ENCODE measurements around the gene NAV3.

Gene NAV3
- 0 reads per million in 2 experiments for total RNA-seq

DNA sequence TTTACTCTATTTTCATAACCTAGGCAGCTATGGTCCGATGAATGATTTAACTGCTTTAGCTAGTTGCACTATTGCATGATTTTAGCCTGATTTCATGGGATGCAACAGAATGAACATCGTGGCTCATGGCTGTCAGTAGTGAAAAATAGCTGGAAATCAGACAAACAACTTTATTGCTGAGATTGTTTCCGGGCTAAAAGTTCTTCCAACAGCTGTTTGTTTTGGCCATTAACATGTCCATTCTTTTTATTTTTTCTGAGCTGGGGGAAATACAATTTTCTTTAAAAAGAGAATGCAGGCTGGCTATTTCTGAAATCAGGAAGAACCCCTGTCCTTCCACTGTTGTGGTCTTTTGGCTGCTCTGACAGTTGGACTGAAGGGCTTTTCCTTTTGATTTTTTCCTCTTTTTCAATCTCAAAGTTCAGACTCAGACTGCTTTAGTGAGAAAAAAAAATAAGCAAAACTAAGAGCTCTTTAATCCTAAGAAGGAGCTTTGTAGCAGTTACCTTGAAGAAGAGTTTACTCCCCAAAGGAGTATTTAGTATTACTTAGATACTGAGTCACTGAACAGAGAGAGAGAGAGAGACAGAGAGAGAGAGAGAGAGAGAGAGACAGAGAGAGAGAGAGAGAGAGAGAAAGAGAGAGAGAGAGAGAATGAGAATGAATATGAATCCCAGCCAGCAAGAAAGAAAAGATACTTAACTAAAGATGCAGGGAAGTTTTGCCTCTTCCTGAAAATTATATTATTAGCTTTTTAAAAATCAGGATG, at the start of gene NAV3:
NAV3 (plus strand) TSS at position 312 of the 769 bp plus-strand sequence. CDS start 568 bp downstream, outside the sequence.
- DNase-seq (ENCODE audit: low read depth): no peak

GRCh38 chr12:77782034-77782433, 48.7 kb upstream of the NAV3 start:
- DNase-seq (ENCODE audit: low read depth): no peak

DNA sequence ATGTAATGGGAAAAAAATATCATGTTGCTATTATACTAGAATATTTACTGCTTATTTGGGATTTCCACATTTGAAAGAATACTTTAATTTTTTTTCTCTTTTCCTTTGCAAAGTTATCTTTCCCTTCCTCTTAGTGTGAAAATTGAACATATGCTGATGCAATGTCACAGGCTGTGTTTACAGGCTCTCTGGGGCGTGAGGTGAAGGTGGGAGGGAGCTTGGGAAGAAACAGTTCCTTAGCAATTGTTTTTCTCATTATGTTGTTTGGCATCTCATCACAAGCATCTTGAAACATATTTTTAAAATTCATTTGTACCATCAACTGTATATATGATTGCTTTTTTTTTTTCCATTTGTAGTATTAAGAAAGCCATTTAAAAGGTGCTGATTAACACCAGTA, 47.9 kb upstream of the NAV3 start:
- DNase-seq (ENCODE audit: low read depth): no peak

DNA sequence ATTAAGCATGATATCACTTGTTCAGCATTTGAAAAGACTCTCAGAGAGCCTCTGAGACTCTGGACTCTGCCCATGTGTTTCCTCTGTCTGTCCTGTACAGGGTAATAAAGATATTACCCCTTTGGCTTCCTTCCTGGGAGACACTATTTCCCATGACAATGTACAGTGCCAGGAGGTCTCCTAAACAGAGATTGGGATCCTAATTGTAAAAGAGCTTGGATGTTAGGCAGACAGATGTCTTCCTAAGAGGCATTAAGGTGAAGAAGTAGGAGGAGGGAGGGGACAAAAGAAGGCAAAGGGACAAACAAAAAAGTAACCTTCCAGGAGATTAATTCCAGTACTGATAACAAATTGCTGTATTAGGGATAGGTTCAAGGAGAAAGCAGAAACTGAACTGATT, 45.5 kb upstream of the NAV3 start:
- DNase-seq (ENCODE audit: low read depth): no peak

GRCh38 chr12:77786675-77787074, 44.0 kb upstream of the NAV3 start:
- DNase-seq (ENCODE audit: low read depth): no peak

DNA sequence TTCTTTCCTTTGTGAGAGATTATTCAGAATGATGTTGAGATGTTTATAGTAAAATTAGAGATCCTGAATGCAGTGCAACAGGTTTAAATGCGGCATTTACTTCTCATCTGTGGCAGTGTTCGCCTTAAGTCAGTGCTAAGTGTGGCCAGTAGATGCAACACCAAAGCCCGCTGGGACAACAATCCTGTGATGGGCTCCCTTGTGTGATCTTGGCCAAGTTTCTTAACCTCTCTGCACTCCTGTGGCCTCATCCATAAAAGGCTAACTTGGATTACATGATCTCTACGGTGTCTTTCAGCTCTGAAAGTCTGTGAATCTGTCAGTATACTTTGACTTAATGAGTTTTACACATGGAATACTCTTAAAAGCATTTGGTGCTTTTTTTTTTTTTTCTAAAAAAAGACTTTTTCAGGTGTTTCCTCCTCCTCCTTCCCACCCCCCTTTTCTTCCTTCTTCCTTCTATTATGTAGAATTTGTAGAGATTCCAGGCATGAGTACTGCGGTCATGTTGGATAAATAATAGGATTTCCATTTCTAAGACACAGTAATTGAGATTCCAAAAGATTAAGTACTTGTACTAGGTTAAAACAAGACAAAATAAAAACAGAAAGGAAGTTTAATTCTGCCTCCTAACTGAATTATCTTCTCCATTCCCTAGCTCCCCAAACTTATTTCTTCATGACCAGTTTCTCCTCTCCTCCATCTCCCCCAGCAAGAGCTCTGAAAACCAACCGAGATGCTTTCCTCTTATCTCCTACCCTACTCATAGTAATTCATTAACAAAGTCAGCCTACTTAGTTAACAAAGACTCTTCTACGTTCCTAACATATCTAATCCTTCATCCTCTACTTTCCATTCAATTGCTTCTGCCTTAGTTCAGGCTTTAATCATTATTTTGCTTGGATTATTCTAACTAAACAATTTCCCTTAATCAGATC, 42.2 kb upstream of the NAV3 start:
- no peak for DNase-seq (ENCODE audit: low read depth)

GRCh38 chr12:77795699-77796098, 35.0 kb upstream of the NAV3 start:
- no peak for DNase-seq (ENCODE audit: low read depth)

DNA sequence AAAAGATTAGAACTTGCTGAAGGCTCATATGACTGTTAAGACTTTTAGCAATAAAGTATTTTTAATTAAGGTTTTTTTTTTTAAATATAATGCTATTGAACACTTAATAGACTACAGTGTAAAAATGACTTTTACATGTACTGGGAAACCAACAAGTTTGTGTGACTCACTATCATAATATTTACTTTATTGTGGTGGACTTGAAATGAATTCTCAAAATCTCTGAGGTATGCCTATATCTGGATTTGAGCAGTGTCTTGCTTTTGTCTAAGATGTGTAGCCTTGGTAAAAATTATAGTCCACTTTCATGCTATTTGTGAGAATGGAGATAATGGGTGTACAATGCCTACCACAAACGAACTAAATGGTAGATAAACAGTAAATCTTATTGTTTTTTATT, 33.9 kb upstream of the NAV3 start:
- no peak for DNase-seq (ENCODE audit: low read depth)

DNA sequence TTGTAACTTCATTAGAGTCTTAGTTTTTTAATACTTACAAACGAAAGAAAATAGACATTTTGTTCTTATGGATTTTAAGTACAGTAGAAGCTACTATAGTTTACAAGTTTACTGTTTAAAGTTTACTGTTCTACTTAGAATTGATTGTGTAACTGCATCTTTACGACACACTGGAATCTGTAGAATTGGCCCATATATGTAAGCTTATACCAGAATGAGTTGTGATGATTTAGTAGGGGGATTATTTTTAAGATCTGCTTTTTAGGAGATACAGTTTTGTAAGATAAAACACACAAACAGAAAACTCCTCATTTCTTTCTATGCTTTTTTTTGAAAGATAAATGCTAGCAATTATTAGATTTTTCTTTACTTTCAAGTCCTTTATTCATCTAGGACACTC, 30.2 kb upstream of the NAV3 start:
- DNase-seq (ENCODE audit: low read depth): no peak

DNA sequence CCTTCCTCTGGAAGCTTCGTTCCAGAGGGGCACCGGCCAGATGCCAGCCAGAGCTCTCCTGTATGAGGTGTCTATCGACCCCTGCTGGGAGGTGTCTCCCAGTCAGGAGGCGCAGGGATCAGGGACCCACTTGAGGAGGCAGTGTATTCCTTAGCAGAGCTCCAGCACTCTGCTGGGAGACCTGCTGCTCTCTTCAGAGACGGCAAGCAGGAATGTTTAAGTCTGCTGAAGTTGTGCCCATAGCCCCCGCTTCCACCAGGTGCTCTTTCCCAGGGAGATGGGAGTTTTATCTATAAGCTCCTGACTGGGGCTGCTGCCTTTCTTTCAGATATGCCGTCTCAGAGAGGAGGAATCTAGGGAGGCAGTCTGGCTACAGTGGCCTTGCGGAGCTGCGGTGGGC, 22.2 kb upstream of the NAV3 start:
- DNase-seq (ENCODE audit: low read depth): no peak

DNA sequence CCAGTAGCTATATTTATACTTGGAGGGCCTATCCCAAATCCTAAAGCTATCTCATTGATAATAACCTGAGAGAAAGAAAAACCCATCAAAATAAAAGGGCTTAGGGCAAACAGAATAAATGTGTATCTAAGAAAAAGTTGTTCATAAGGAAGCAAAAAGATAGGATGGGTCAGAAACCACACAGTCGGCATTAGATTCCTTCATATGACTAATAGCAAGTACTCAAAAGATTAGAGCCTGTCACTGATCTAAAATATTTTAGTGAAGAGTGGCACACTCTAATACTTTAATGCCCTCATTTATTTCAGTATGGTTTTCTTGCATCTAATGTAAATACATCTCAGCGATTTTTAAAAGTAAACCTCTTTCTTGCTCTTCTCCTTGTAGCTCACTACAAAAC, 17.1 kb upstream of the NAV3 start:
- no peak for DNase-seq (ENCODE audit: low read depth)

DNA sequence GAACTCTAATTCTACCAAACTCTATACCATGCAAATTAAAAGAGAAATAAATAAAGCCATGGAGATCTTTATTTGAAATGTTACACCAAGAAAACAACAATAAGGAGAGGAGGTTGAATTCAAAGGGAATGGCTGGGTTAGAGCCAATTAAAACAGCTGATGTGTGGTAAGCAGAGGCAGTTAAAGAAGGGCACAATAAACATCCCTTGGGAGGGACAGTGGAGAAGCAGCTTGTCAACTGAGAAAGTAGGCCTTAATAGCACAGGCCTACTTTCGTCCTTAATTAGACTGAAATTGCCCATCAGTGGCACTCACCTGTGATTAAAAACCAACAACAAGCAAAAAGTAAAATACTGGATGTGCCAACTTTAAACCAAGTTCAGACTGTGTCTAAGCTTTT, 16.3 kb upstream of the NAV3 start:
- no peak for DNase-seq (ENCODE audit: low read depth)

DNA sequence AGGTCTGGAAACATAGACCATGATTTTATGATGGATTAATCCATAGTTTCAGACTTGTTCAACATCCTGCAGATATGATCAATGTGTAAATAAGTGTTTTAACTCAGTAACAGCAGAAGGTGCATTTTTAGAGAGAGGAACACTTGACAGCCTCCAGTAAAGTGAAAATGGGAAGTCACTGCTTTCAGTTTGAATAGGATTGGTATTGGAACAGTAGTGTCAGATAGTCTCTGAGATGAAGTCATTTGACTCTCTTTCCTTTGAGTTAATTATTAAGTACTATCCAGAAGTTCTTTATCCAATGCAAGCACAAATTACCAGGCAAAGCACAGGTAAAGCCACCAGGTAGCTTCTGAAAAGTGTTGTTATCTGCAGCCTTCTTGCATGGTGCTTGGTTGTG, 14.5 kb upstream of the NAV3 start:
- no peak for DNase-seq (ENCODE audit: low read depth)

DNA sequence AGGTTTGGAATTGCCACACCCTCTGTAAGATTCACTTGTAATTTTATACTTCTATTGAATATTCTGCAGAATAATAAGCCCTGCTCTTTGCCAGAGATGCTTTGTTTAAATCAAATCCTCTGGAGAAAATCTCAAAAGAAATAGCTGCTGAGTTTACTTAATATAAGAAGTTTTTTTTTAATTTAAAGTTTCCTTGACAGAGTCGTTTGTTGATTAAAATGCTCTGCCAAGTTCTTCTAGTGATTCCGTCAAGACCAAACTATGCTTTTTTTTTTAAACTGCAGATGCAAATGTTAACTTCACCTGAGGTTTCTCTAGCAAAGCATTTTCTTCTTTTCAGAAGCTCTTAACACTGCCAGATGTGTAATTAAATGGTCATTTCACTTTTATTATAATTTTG, 13.4 kb upstream of the NAV3 start:
- no peak for DNase-seq (ENCODE audit: low read depth)

DNA sequence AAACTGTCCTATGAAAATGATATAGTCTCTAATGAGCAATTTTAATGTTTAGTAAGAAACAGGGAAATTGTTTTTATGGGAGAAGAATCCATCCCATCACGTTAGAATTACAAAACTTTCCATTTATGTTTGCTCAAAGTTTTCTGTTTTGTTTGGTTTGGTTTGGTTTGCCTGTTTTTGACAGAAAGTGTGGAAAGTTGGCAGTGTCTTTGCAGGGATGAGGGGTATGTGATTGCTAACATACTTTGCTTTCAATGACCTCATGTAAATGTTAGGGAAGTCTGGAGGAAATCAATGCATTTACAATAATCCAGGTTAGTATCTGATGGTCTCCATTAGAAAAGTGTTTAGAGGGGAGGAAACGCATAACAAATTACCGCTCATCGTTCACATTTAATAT, 12.3 kb upstream of the NAV3 start:
- no peak for DNase-seq (ENCODE audit: low read depth)

DNA sequence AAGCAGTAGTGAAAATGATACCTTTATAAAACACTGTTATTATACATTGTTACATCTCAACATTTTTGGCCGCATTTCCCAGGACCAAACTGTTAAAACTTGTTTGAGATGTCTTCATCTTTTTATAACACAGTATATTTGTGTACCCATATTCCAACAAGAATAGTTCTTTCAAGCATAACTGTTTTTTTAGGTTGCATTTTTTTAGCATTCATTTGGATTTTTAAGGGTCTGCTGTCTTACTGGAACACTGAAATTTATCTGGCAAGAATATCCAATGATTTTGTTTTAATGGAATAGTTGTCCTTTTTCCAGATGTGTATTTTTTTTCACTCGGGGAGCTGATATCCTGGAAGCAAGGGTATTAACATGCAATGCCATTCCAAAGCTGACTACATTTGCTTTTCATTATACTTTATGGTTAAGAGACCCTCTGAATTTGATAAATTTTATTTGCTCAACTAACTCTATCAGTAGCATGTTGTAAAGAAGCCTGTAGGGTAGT, 8.9 kb upstream of the NAV3 start:
- DNase-seq (ENCODE audit: low read depth): no peak

GRCh38 chr12:77833329-77833728, 2.6 kb downstream of the NAV3 start:
- DNase-seq (ENCODE audit: low read depth): no peak

DNA sequence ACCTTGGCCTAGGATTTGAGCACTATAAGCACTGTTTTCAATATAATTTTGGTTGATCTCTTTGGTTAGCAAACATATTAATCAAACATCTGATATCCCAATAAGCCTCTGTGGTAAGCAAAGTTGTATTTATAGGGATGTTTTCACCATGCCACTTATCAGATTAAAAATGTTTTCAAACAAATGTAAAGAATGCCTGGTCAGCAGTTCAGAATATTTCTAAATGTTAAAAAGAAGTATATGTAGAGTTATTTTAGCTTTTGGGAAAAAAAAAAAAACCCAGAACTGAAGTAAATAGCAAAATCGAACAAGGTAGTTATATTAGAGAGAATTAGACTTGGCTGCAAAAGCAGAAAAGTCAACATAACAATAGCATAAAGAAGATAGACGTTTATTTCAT, 3.9 kb downstream of the NAV3 start:
- no peak for DNase-seq (ENCODE audit: low read depth)

DNA sequence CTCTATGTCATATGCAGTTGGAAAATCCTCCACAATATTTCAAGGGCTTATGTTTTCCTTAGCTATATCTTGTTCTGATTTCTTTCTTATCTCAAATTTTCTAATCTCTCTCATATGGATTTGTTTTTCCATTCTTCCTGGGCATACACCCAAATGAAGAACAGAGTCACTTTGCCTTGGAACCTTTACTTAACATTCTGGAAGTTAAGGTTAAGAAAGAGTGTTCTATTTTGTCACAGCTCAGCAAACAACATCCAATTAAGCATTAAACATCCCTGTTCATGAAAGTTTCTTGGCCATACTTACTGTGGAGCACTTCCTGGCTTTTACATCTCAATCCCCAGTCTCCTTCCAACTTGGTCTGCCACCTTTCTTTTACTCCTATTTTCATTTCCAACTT, 5.3 kb downstream of the NAV3 start:
- DNase-seq (ENCODE audit: low read depth): no peak

DNA sequence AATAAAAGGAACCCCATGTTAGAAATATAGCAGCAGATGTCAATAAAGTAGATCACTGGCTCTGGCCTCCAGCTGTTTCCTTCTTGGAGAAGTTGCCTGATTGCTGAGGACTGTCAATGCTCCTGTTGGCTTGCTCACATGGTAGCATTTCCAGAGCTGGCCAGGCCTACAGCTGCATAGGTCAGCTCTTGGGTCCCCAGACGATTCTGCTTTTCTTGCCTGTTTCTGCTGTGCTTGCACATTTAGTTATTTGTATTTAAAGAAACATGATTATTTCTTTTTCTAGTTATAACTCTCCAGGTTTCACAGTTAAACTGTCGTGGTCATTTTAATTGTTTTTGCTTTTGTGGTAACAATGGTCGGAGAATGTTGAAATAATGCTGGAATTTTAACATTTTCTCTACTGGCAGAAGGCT, 7.2 kb downstream of the NAV3 start:
- no peak for DNase-seq (ENCODE audit: low read depth)

- no peak for DNase-seq (ENCODE audit: low read depth)
Measured at GRCh38 chr12:77841521-77841920, 10.8 kb downstream of the NAV3 start.

- no peak for DNase-seq (ENCODE audit: low read depth)
Measured at GRCh38 chr12:77842430-77842829, 11.7 kb downstream of the NAV3 start.

- no peak for DNase-seq (ENCODE audit: low read depth)
Measured at GRCh38 chr12:77845831-77846230, 15.1 kb downstream of the NAV3 start.
